A375 (cell line): ENCODE results near the gene GAS2. TPM values are rescaled to one million over a fixed set of nuclear protein-coding genes. Genes with fewer than 3 reads are reported as not detected.
A peak's percentile ranks its signal among the peaks of the same experiment; 100 is the strongest.

Experiments used
- small RNA-seq: library from RNA; depleted of rRNA; stranded (forward); fragments of <200 nt; gene quantifications from one replicate; pipeline ENCODE3, GENCODE V24; 2014
- total RNA-seq: library from RNA; depleted of rRNA; stranded (reverse); fragments of >200 nt; shearing (Covaris generic); gene quantifications from 2 replicates; pipeline ENCODE4 v1.2.3, GENCODE V29; 2014; rRNA removed

The GAS2 gene
- 1.2 and 1.7 TPM in 2 replicates for total RNA-seq

DNA sequence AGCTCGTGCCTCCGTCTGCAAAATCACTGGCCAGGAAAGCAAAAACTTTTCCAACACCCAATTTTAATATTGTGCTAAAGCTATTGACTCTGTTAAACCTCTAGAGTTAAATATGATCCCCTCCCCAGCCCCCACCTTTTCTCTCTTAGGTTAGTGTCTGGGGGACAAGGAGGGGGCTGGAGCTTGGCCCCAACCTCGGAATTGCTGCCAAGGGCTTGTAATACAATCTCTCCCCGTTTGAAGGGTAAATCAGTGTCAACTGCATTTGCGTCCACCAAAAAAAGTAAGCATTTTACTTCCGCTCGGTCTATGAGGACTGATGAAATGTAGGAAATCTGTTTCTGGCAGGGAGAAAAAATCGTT lies at the start of gene GAS2:
GAS2 (plus strand) TSS at position 287 of the 363 bp plus-strand sequence. CDS start 8,259 bp downstream, outside the sequence.

DNA sequence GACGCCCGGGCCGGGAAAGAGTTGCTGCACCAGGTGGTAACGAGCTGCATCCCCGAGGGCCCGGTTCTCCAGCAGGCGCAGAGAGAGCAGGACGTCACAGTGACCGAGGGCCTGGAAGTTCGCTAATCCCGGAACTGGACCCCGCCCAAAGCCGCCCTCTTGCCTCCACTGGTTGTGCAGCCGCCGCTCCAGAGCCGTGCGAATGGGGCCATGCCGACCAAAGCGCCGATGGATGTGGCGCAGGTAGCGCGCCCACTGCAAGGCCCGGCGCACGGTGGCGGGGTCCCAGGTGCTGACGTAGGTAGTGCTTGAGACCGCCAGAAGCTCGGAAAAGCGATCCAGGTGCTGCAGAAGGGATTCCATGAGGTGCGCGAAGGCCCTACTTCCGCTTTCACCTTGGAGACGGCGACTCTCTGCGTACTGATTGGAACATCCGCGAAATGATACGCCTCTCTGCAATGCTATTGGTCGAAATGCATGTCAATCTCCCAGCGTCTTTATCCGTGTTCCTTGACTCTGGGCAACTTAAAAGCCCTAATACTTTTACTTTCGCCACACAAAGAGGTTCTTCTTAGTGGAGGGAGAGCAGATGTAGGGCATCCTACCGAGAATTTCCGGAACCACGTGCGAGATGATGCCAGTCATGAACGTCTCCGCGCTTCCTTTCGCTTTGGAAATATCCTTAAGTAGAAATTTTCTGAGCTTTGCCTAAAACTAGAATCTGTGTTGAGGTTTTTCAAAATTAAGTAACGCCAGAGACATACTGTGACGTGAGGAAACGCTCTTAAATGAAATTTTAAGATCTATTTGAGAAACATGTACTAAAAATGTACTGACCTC lies 40.7 kb upstream of the GAS2 start, which contains the start of gene FANCF:
FANCF (minus strand) TSS at position 376 of the 840 bp plus-strand sequence; CDS start at position 363, 13 bp downstream.

DNA sequence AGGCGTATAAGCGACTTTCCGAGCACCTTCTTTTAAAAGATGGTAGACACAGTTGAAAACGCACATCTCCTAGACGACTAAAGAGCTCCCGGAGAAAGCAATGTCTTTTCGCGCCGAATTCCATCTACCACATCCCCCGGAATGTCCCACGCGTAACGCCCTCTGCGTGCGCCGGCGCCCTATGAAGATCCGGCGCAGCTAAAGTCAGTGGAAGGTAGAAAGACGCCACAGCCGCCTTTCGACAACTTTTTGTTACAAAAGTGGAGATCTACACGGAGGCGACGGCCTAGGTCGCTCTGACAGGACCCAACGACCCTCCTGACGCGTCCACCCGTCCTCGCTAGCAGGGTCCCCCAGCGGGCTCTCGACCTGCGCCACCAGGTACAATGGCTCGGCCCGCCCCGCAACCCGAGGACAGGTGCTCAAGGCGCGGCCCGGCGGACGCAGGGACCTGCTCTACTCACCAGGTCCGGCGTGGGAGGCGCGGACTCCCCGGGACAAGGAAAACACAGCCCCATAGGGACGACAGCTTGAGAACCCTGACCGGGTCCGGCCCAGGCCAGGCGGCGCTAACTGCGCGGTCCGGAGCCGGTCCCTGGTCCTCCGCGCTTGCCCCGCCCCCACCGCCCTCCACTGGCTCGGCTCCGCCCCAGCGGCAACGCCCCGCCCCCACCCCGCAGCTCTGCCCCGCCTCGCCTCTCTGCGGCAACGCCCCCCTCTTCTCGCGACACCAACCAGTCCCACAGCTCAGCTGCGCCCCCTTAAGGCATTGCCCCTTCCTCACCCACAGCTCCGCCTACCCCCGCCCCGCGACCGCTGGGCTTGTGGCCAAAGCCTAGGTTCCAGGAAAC lies 163.0 kb downstream of the GAS2 start, which contains the start of gene SVIP:
SVIP (minus strand) TSS at position 571 of the 851 bp plus-strand sequence; CDS start at position 518, 53 bp downstream.

DNA sequence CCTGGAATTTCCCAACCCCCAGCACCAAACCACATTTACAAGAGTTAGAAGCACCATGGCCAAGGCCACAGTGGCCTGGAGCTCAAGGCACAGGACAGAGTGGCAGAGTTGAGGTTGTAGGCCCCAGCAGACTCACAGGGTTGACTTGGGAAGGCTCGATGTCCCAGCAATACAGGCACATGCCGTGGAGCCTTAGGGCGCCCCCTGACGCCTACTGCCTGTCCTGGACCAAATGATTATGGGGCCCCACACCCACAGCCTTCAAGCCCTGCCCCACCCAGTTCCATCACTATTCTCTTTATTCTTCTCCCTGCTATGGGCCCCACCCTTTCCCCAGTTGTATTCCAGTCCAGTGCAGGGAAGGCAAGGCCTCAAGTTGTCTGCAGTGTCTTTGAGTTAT lies 193.8 kb downstream of the GAS2 start, which contains the start of gene CCDC179:
CCDC179 (minus strand) TSS at position 234 of the 400 bp plus-strand sequence; CDS start at position 181, 53 bp downstream.

Small RNA genes within 50 kb of the gene (small RNA-seq; reads per million reads assigned to genes)
- 2.9 reads per million, percentile 79 among the genes with 10 or more reads in this experiment for gene RNA5SP338

Other genes starting within 250 kb of the GAS2 start
- gene FANCF, start 40.8 kb upstream of the GAS2 start, total RNA-seq: 4.6 and 6.3 TPM in 2 replicates
- gene SVIP, start 163.2 kb downstream of the GAS2 start, total RNA-seq: 9.7 and 18.3 TPM in 2 replicates
- not detected in 2 replicates for gene CCDC179, start 193.9 kb downstream of the GAS2 start, total RNA-seq